ENCODE measurements around the gene PTGS1.

- no peak for TF ChIP-seq CTCF (conservative IDR thresholded peaks at IDR 0.05 in 1 of 2, IDR thresholded peaks at IDR 0.05 in 1 of 2; ENCODE audit: extremely low read depth in 1 of 2, insufficient read depth in 1 of 2, low read depth in 1 of 2, low read length in 2 of 2)
- no peak for TF ChIP-seq EZH2 (IDR thresholded peaks at IDR 0.05; ENCODE audit: borderline replicate concordance, low read length)
Measured at GRCh38 chr9:122336189-122336588, 34.6 kb upstream of the PTGS1 start.

All from mammary epithelial cell (primary cell).